Osteoblast (primary cell): Measurements from ENCODE around the gene MRGPRF. TPM values are rescaled to one million over a fixed set of nuclear protein-coding genes. Genes with fewer than 3 reads are reported as not detected.

Source experiments
- DNase-seq: peaks from one replicate; pipeline ENCODE4 v3.0.0; 2011; ENCODE audit warnings: low spot score, mixed read lengths; ENCODE audit not compliant: insufficient read length; ENCODE audit errors: missing footprints
- H2AFZ ChIP-seq: 2 replicates; pipeline ENCODE4 v1.6.0; 2011; ENCODE audit warnings: mild to moderate bottlenecking, low read length
- H3K27ac ChIP-seq: 2 replicates; pipeline ENCODE4 v1.5.1; 2011; ENCODE audit warnings: mild to moderate bottlenecking, low read depth, low read length, moderate library complexity
- H3K27me3 ChIP-seq: 2 replicates; pipeline ENCODE4 v1.6.0; 2012; ENCODE audit warnings: mild to moderate bottlenecking, control low read depth, inconsistent platforms, low read length, moderate library complexity; ENCODE audit not compliant: insufficient read depth
- H3K36me3 ChIP-seq: 2 replicates; pipeline ENCODE4 v1.5.1; 2011; ENCODE audit warnings: mild to moderate bottlenecking, low read length, control low read depth, moderate library complexity; ENCODE audit not compliant: insufficient read depth
- H3K4me1 ChIP-seq: 2 replicates; pipeline ENCODE4 v1.5.1; 2011; ENCODE audit warnings: mild to moderate bottlenecking, low read length, control low read depth, moderate library complexity; ENCODE audit not compliant: insufficient read depth
- H3K4me2 ChIP-seq: 2 replicates; pipeline ENCODE4 v1.6.0; 2011; ENCODE audit warnings: mild to moderate bottlenecking, low read length; ENCODE audit not compliant: insufficient read depth
- H3K4me3 ChIP-seq: fragments of 200-600 bp; sonication (generic); 3 replicates; pipeline ENCODE4 v1.5.1; 2012; ENCODE audit warnings: mild to moderate bottlenecking, low read length, inconsistent platforms; ENCODE audit not compliant: insufficient read depth
- H3K79me2 ChIP-seq: 2 replicates; pipeline ENCODE4 v1.6.0; 2012; ENCODE audit warnings: mild to moderate bottlenecking, low read length, control low read depth, inconsistent platforms; ENCODE audit not compliant: insufficient read depth
- H3K9me3 ChIP-seq: 2 replicates; pipeline ENCODE4 v1.5.1; 2011; ENCODE audit warnings: low read depth, low read length, control low read depth
- H4K20me1 ChIP-seq: 2 replicates; pipeline ENCODE4 v1.6.0; 2012; ENCODE audit warnings: mild to moderate bottlenecking, low read length, control low read depth; ENCODE audit not compliant: insufficient read depth
- CTCF ChIP-seq: IDR thresholded peaks from 2 replicates; pipeline ENCODE4 v1.5.1; 2011; ENCODE audit warnings: mild to moderate bottlenecking, low read depth, low read length, moderate library complexity; ENCODE audit errors: extremely low read depth
- total RNA-seq: library from RNA; depleted of rRNA; stranded (reverse); fragments of >200 nt; gene quantifications from 2 replicates; pipeline ENCODE4 v1.2.3, GENCODE V29; 2012

MRGPRF gene
- total RNA-seq, 1 donor = 39.4 TPM

- peaks cover 38% of the 10 kb centered on the region for H3K4me1 ChIP-seq
These were observed 7.8 kb downstream of the MRGPRF start for GRCh38 chr11:69005183-69005630.

GRCh38 chr11:69004411-69005182, 8.4 kb downstream of the MRGPRF start:
- Histone ChIP-seq H3K36me3 (peaks cover 3% of the 10 kb centered on the region), H3K9me3 (no peaks in the 10 kb centered on the region), H4K20me1 (no peaks in the 10 kb centered on the region), H3K4me2 (no peak overlapping the region), H3K4me1 (peaks cover 36% of the 10 kb centered on the region), H2AFZ (no peak overlapping the region), H3K79me2 (peaks cover 2% of the 10 kb centered on the region), H3K4me3 (no peak overlapping the region), H3K27me3 (no peaks in the 10 kb centered on the region), H3K27ac (no peak overlapping the region)
- TF ChIP-seq CTCF = no peak
- DNase-seq = peak; percentile 82

More at GRCh38 chr11:69005183-69005630, 7.8 kb downstream of the MRGPRF start:
- Histone ChIP-seq H3K4me2 (no peak overlapping the region), H3K36me3 (peaks cover 3% of the 10 kb centered on the region), H2AFZ (no peak overlapping the region), H3K79me2 (peaks cover 5% of the 10 kb centered on the region), H3K9me3 (no peaks in the 10 kb centered on the region), H3K4me3 (no peak overlapping the region), H3K27ac (no peak overlapping the region), H3K27me3 (no peaks in the 10 kb centered on the region), H4K20me1 (no peaks in the 10 kb centered on the region)
- TF ChIP-seq CTCF = no peak
- DNase-seq = peak; percentile 26

GRCh38 chr11:69003866-69004367, 9.1 kb downstream of the MRGPRF start:
- Histone ChIP-seq H3K27ac (no peak overlapping the region), H3K27me3 (no peaks in the 10 kb centered on the region), H2AFZ (no peak overlapping the region), H4K20me1 (no peaks in the 10 kb centered on the region), H3K79me2 (no peaks in the 10 kb centered on the region), H3K9me3 (no peaks in the 10 kb centered on the region), H3K36me3 (peaks cover 3% of the 10 kb centered on the region), H3K4me3 (no peak overlapping the region), H3K4me1 (peaks cover 32% of the 10 kb centered on the region), H3K4me2 (no peak overlapping the region)
- DNase-seq = peak; percentile 58
- no peak for TF ChIP-seq CTCF

- peak; percentile 82 for DNase-seq
- Histone ChIP-seq H4K20me1 (no peaks in the 10 kb centered on the region), H2AFZ (no peak overlapping the region), H3K27me3 (no peaks in the 10 kb centered on the region), H3K9me3 (no peaks in the 10 kb centered on the region), H3K4me2 (no peak overlapping the region), H3K4me3 (no peak overlapping the region), H3K4me1 (peaks cover 31% of the 10 kb centered on the region), H3K27ac (no peak overlapping the region), H3K79me2 (no peaks in the 10 kb centered on the region), H3K36me3 (peaks cover 3% of the 10 kb centered on the region)
- TF ChIP-seq CTCF = no peak
These were observed 9.7 kb downstream of the MRGPRF start for GRCh38 chr11:69003301-69003865.
